Gastrocnemius medialis (tissue), 4 donors: ENCODE data around the gene SORBS2. TPM values are rescaled to one million over a fixed set of nuclear protein-coding genes. Genes with fewer than 3 reads are reported as not detected.

ENCODE experiments used
- ATAC-seq, 2 donors: fragments of 150-250 bp; one replicate each; pipeline ENCODE4 v1.9.1; 2016
- DNase-seq, 2 donors: peaks; one replicate each; pipeline ENCODE4 v3.0.0-alpha.2; 2019
- H3K27ac ChIP-seq, 4 donors: fragments of 200-600 bp; sonication (generic); 1 replicate in 1 of 4; 2 replicates in 3 of 4; pipeline ENCODE4 v1.5.1; 2016 to 2018; ENCODE audit warnings: mild to moderate bottlenecking in 2 of 4, moderate library complexity in 1 of 4
- H3K27me3 ChIP-seq, 3 donors: fragments of 200-600 bp; sonication (generic) in 2 of 3; 1 replicate in 1 of 3; 2 replicates in 2 of 3; pipeline versions ENCODE4 v1.5.1 to v1.6.0; 2016 to 2019; ENCODE audit warnings: mild to moderate bottlenecking in 1 of 3, moderate library complexity in 1 of 3
- H3K36me3 ChIP-seq, 2 donors: fragments of 200-600 bp; sonication (generic) in 1 of 2; one replicate each; pipeline ENCODE4 v1.5.1; 2017 to 2018
- H3K4me1 ChIP-seq, 2 donors: fragments of 200-600 bp; sonication (generic) in 1 of 2; one replicate each; pipeline ENCODE4 v1.5.1; 2016 to 2017; ENCODE audit warnings: mild to moderate bottlenecking in 2 of 2
- H3K4me3 ChIP-seq, 4 donors: fragments of 200-600 bp; sonication (generic) in 3 of 4; 1 replicate in 1 of 4; 2 replicates in 3 of 4; pipeline ENCODE4 v1.5.1; 2016 to 2019; ENCODE audit warnings: mild to moderate bottlenecking in 2 of 4
- H3K9me3 ChIP-seq, 3 donors: fragments of 200-600 bp; sonication (generic) in 2 of 3; 1 replicate in 1 of 3; 2 replicates in 2 of 3; pipeline ENCODE4 v1.5.1; 2016 to 2019
- CTCF ChIP-seq, 5 experiments: fragments of 450-650 bp in 3 of 5; fragments of 200-600 bp in 2 of 5; sonication (generic) in 2 of 5; IDR thresholded peaks in 4 of 5; conservative IDR thresholded peaks in 1 of 5; 1 replicate in 4 of 5; 2 replicates in 1 of 5; pipeline ENCODE4 v1.5.1; 2016 to 2019; ENCODE audit warnings: antibody characterized with exemption in 5 of 5, mild to moderate bottlenecking in 3 of 5, moderate library complexity in 3 of 5
- POLR2A ChIP-seq, 2 donors: fragments of 450-650 bp; IDR thresholded peaks; one replicate each; pipeline ENCODE4 v1.6.1; 2017; ENCODE audit warnings: antibody characterized with exemption in 2 of 2, mild to moderate bottlenecking in 2 of 2, moderate library complexity in 2 of 2
- in situ Hi-C, 4 donors: fragments of 200-750 bp; cut with MboI; loops; one replicate each; pipeline versions ENCODE4 v1.15.0 to v1.8.0; 2017; ENCODE audit warnings: low sequenced_read_pairs in 4 of 4
- intact Hi-C: fragments of 100-400 bp; cut with DNase I; formaldehyde crosslinking; loops from one replicate; pipeline ENCODE4 v1.15.1; 2023; ENCODE audit warnings: low total_unique reads
- total RNA-seq, 4 donors: library from RNA; depleted of rRNA; stranded (reverse); fragments of >200 nt; gene quantifications; one replicate each; pipeline versions ENCODE4 v1.1.0 to v1.2.3, GENCODE V29; 2016

Gene SORBS2
- total RNA-seq, 4 donors from 2014 or later = 15.3 to 64.5 (median 17.4) TPM

- ATAC-seq (no peak), DNase-seq (no peak)
- H3K27me3 ChIP-seq = no peaks in the 10 kb centered on the region
- H3K27ac ChIP-seq = no peak overlapping the region
- intact Hi-C loops = no loop called here
- no peaks in the 10 kb centered on the region for H3K4me1 ChIP-seq
- in situ Hi-C loops = no loop called here
- H3K4me3 ChIP-seq = no peak overlapping the region
- H3K9me3 ChIP-seq = no peaks in the 10 kb centered on the region
- TF ChIP-seq POLR2A (IDR thresholded peaks at IDR 0.05) = no peak
- no peak for TF ChIP-seq CTCF (IDR thresholded peaks at IDR 0.05 in 4 of 5, conservative IDR thresholded peaks at IDR 0.05 in 1 of 5)
- no peaks in the 10 kb centered on the region for H3K36me3 ChIP-seq
Observed at GRCh38 chr4:185744488-185744862, 67.5 kb downstream of the SORBS2 start.

GRCh38 chr4:185743722-185744487, 68.1 kb downstream of the SORBS2 start:
- Histone ChIP-seq H3K9me3 (no peaks in the 10 kb centered on the region), H3K36me3 (no peaks in the 10 kb centered on the region), H3K27ac (no peak overlapping the region), H3K4me3 (no peak overlapping the region), H3K4me1 (no peaks in the 10 kb centered on the region), H3K27me3 (no peaks in the 10 kb centered on the region)
- DNase-seq = no peak
- intact Hi-C loops = no loop called here
- TF ChIP-seq POLR2A (IDR thresholded peaks at IDR 0.05) = no peak
- TF ChIP-seq CTCF (IDR thresholded peaks at IDR 0.05 in 4 of 5, conservative IDR thresholded peaks at IDR 0.05 in 1 of 5) = no peak
- no peak for ATAC-seq
- in situ Hi-C loops = no loop called here

GRCh38 chr4:185742766-185743165, 69.2 kb downstream of the SORBS2 start:
- Histone ChIP-seq H3K27me3 (no peaks in the 10 kb centered on the region), H3K9me3 (no peaks in the 10 kb centered on the region), H3K4me1 (no peaks in the 10 kb centered on the region), H3K27ac (no peak overlapping the region), H3K4me3 (no peak overlapping the region), H3K36me3 (no peaks in the 10 kb centered on the region)
- in situ Hi-C loops (no loop called here), intact Hi-C loops (no loop called here)
- no peak for TF ChIP-seq CTCF (IDR thresholded peaks at IDR 0.05 in 4 of 5, conservative IDR thresholded peaks at IDR 0.05 in 1 of 5)
- TF ChIP-seq POLR2A (IDR thresholded peaks at IDR 0.05) = no peak
- no peak for ATAC-seq
- no peak for DNase-seq

- Histone ChIP-seq H3K9me3 (no peaks in the 10 kb centered on the region), H3K4me1 (no peaks in the 10 kb centered on the region), H3K27me3 (no peaks in the 10 kb centered on the region), H3K36me3 (no peaks in the 10 kb centered on the region), H3K27ac (no peak overlapping the region), H3K4me3 (no peak overlapping the region)
- intact Hi-C loops = no loop called here
- ATAC-seq = no peak
- in situ Hi-C loops = no loop called here
- TF ChIP-seq POLR2A (IDR thresholded peaks at IDR 0.05) = no peak
- TF ChIP-seq CTCF (IDR thresholded peaks at IDR 0.05 in 4 of 5, conservative IDR thresholded peaks at IDR 0.05 in 1 of 5) = no peak
- DNase-seq = no peak
Observed at GRCh38 chr4:185741795-185742194, 70.2 kb downstream of the SORBS2 start.

GRCh38 chr4:185740471-185740873, 71.5 kb downstream of the SORBS2 start:
- no peaks in the 10 kb centered on the region for H3K9me3 ChIP-seq
- intact Hi-C loops (no loop called here), in situ Hi-C loops (no loop called here)
- ATAC-seq (no peak), DNase-seq (no peak)
- no peak overlapping the region for H3K27ac ChIP-seq
- no peaks in the 10 kb centered on the region for H3K4me1 ChIP-seq
- no peak for TF ChIP-seq CTCF (IDR thresholded peaks at IDR 0.05 in 4 of 5, conservative IDR thresholded peaks at IDR 0.05 in 1 of 5)
- no peak for TF ChIP-seq POLR2A (IDR thresholded peaks at IDR 0.05)
- H3K4me3 ChIP-seq = no peak overlapping the region
- H3K36me3 ChIP-seq = no peaks in the 10 kb centered on the region
- H3K27me3 ChIP-seq = no peaks in the 10 kb centered on the region
